Trophoblast cell (in vitro differentiated cells and primary cell): ENCODE data around the gene C9orf153.
"Not testable (repeated sequence)": the region's sequence is repeated elsewhere in the genome, so short reads cannot be mapped to it uniquely, and the experiment has no call there.

Experiments
- DNase-seq, 2 donors: peaks; one replicate each; pipeline ENCODE4 v3.0.0-alpha.2; 2016
- H2AFZ ChIP-seq: 2 replicates; pipeline ENCODE4 v1.6.1; 2013; ENCODE audit warnings: low read length, moderate library complexity, mild to moderate bottlenecking; ENCODE audit not compliant: insufficient read depth, poor library complexity
- H2AK5ac ChIP-seq: 2 replicates; pipeline ENCODE4 v1.6.1; 2013; ENCODE audit warnings: mild to moderate bottlenecking, low read length
- H2BK120ac ChIP-seq: 2 replicates; pipeline ENCODE4 v1.6.1; 2013; ENCODE audit warnings: low read length, mild to moderate bottlenecking, moderate library complexity; ENCODE audit not compliant: insufficient read depth, poor library complexity
- H2BK12ac ChIP-seq: 2 replicates; pipeline ENCODE4 v1.6.1; 2013; ENCODE audit warnings: mild to moderate bottlenecking, low read length, moderate library complexity
- H2BK5ac ChIP-seq: 2 replicates; pipeline ENCODE4 v1.6.1; 2013; ENCODE audit warnings: low read length, low read depth, moderate library complexity, mild to moderate bottlenecking; ENCODE audit not compliant: poor library complexity
- H3K14ac ChIP-seq: 2 replicates; pipeline ENCODE4 v1.6.1; 2013; ENCODE audit warnings: mild to moderate bottlenecking, low read length
- H3K18ac ChIP-seq: 2 replicates; pipeline ENCODE4 v1.6.1; 2013; ENCODE audit warnings: mild to moderate bottlenecking, low read length
- H3K23ac ChIP-seq: 2 replicates; pipeline ENCODE4 v1.6.1; 2013; ENCODE audit warnings: low read length
- H3K27ac ChIP-seq: 2 replicates; pipeline ENCODE4 v1.5.1; 2013; ENCODE audit warnings: low read depth, mild to moderate bottlenecking, inconsistent platforms, low read length, moderate library complexity
- H3K27me3 ChIP-seq: 2 replicates; pipeline ENCODE4 v1.6.1; 2013; ENCODE audit warnings: inconsistent platforms, mild to moderate bottlenecking, low read length, moderate library complexity; ENCODE audit not compliant: insufficient read depth
- H3K36me3 ChIP-seq, 2 experiments: 1 replicate in 1 of 2; 2 replicates in 1 of 2; pipeline ENCODE4 v1.6.1; 2013; ENCODE audit warnings: low read length in 2 of 2, mild to moderate bottlenecking in 2 of 2, moderate library complexity in 1 of 2; ENCODE audit not compliant: insufficient read depth in 2 of 2, control insufficient read depth in 1 of 2
- H3K4ac ChIP-seq: 2 replicates; pipeline ENCODE4 v1.6.1; 2013; ENCODE audit warnings: low read depth, mild to moderate bottlenecking, low read length, moderate library complexity
- H3K4me1 ChIP-seq, 2 experiments: 1 replicate in 1 of 2; 2 replicates in 1 of 2; pipeline ENCODE4 v1.6.1; 2013; ENCODE audit warnings: low read length in 2 of 2, mild to moderate bottlenecking in 2 of 2, moderate library complexity in 1 of 2; ENCODE audit not compliant: insufficient read depth in 2 of 2, control insufficient read depth in 1 of 2
- H3K4me2 ChIP-seq: 2 replicates; pipeline ENCODE4 v1.6.1; 2013; ENCODE audit warnings: inconsistent platforms, mild to moderate bottlenecking, low read length, moderate library complexity
- H3K4me3 ChIP-seq: 2 replicates; pipeline ENCODE4 v1.5.1; 2013; ENCODE audit warnings: mild to moderate bottlenecking, low read depth, low read length, inconsistent platforms
- H3K79me1 ChIP-seq: one replicate; pipeline ENCODE4 v1.6.1; 2013; ENCODE audit warnings: low read length
- H3K79me2 ChIP-seq: 2 replicates; pipeline ENCODE4 v1.6.1; 2013; ENCODE audit warnings: low read length, mild to moderate bottlenecking; ENCODE audit not compliant: control insufficient read depth, insufficient read depth, poor library complexity
- H3K9ac ChIP-seq: 2 replicates; pipeline ENCODE4 v1.6.1; 2013; ENCODE audit warnings: mild to moderate bottlenecking, low read length
- H3K9me3 ChIP-seq: 2 replicates; pipeline ENCODE4 v1.6.1; 2013; ENCODE audit warnings: low read depth, mild to moderate bottlenecking, control low read depth, inconsistent platforms, low read length; ENCODE audit not compliant: insufficient read depth
- H4K12ac ChIP-seq: 2 replicates; pipeline ENCODE4 v1.6.1; 2013; ENCODE audit warnings: low read depth, mild to moderate bottlenecking, low read length, moderate library complexity
- H4K8ac ChIP-seq: 2 replicates; pipeline ENCODE4 v1.6.1; 2013; ENCODE audit warnings: low read depth, mild to moderate bottlenecking, low read length, moderate library complexity
- H4K91ac ChIP-seq: one replicate; pipeline ENCODE4 v1.6.1; 2013; ENCODE audit warnings: low read depth, mild to moderate bottlenecking, low read length, moderate library complexity
- WGBS: extraction: QIAGEN DNeasy Blood & Tissue Kit; methylation state at CpG from one replicate; pipeline ENCODE4 v1.1.7; 2013; ENCODE audit warnings: missing lambda C conversion rate; ENCODE audit not compliant: insufficient read length, insufficient coverage; ENCODE audit errors: extremely low coverage; 5-methylcytosine and 5-hydroxymethylcytosine counted together

The C9orf153 gene

DNA sequence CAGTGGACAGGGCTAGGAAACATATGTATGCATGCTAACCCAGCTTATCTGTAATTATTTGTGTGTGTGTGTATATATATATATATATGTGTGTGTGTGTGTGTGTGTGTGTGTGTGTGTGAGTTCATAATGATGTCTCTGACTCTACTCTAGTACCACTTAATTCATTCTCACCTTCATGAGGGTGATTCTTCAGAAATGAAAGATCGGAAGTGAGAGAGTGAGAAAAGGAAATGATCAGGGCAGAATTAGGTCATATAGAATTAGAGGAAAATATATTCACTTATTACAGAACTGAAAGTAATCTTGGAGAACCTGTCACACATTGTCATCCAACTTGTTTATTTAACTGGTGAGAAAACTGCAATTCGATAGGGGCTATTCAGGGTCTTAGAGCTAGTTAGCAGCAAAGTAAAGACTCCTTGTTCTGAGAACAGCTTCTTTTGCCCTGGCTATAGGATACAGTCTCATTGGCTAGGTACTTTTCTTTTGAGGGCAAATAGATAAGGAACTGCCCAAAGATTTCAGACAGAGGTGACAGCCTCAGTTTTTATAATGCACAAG lies 58.8 kb downstream of the C9orf153 start:
- H3K4me1 ChIP-seq: peaks cover 0 to 2% of the 10 kb centered on the region in 2 experiments
- no peak overlapping the region for H3K4me2 ChIP-seq
- WGBS: no CpG with 5 or more reads among the region's 2 CpGs
- H3K27ac ChIP-seq: no peak overlapping the region
- no peaks in the 10 kb centered on the region for H3K9me3 ChIP-seq
- no peak overlapping the region for H2BK120ac ChIP-seq
- no peak overlapping the region for H3K4ac ChIP-seq
- no peak overlapping the region for H3K23ac ChIP-seq
- no peaks in the 10 kb centered on the region for H3K79me1 ChIP-seq
- no peak overlapping the region for H4K91ac ChIP-seq
- DNase-seq: no peak
- H3K9ac ChIP-seq: no peak overlapping the region
- no peaks in the 10 kb centered on the region for H3K36me3 ChIP-seq
- no peaks in the 10 kb centered on the region for H3K79me2 ChIP-seq
- H4K8ac ChIP-seq: no peak overlapping the region
- H4K12ac ChIP-seq: no peak overlapping the region
- H2BK5ac ChIP-seq: no peak overlapping the region
- H2AFZ ChIP-seq: no peak overlapping the region
- no peak overlapping the region for H3K4me3 ChIP-seq
- no peak overlapping the region for H3K14ac ChIP-seq
- no peak overlapping the region for H3K18ac ChIP-seq
- H2AK5ac ChIP-seq: no peak overlapping the region
- H3K27me3 ChIP-seq: no peaks in the 10 kb centered on the region
- H2BK12ac ChIP-seq: no peak overlapping the region

DNA sequence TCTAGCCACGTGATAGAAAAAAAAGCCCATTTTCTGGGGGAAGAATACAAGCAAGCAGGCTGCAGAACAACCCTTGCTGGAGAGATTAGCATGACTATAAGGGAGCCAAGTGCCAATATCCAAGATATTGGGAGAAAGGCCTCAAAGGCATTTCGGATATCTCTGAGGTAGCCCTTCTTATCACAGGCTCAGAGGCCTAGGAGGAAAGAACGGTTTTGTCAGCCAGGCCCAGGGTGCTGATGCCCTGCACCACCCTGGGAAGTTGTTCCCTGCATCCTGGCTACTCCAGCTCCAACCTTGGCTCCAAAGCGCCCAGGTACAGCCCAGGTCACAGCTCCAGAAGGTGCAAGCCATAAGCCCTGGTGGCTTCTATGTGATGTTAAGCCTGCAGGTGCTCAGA lies 66.4 kb downstream of the C9orf153 start:
- H3K79me2 ChIP-seq: no peaks in the 10 kb centered on the region
- no peak overlapping the region for H3K4ac ChIP-seq
- no peaks in the 10 kb centered on the region for H3K79me1 ChIP-seq
- H3K4me1 ChIP-seq: no peaks in the 10 kb centered on the region
- H2BK5ac ChIP-seq: no peak overlapping the region
- H4K91ac ChIP-seq: no peak overlapping the region
- DNase-seq: no peak
- no peak overlapping the region for H4K8ac ChIP-seq
- no peak overlapping the region for H2AFZ ChIP-seq
- no peak overlapping the region for H3K14ac ChIP-seq
- H3K18ac ChIP-seq: no peak overlapping the region
- no peak overlapping the region for H3K4me3 ChIP-seq
- no CpG with 5 or more reads among the region's 4 CpGs for WGBS
- no peaks in the 10 kb centered on the region for H3K36me3 ChIP-seq
- H3K9me3 ChIP-seq: peaks cover 4% of the 10 kb centered on the region
- no peak overlapping the region for H2AK5ac ChIP-seq
- no peak overlapping the region for H4K12ac ChIP-seq
- H3K23ac ChIP-seq: no peak overlapping the region
- H3K4me2 ChIP-seq: no peak overlapping the region
- no peak overlapping the region for H2BK12ac ChIP-seq
- H3K27ac ChIP-seq: no peak overlapping the region
- no peak overlapping the region for H3K9ac ChIP-seq
- H2BK120ac ChIP-seq: no peak overlapping the region
- no peaks in the 10 kb centered on the region for H3K27me3 ChIP-seq

GRCh38 chr9:86190700-86191099 lies 68.8 kb downstream of the C9orf153 start:
- not testable (repeated sequence) for H3K4ac ChIP-seq, H3K18ac ChIP-seq, H3K9ac ChIP-seq, H3K4me3 ChIP-seq, DNase-seq, H3K14ac ChIP-seq, H4K91ac ChIP-seq, H3K23ac ChIP-seq, H3K4me1 ChIP-seq, H2AK5ac ChIP-seq, H3K79me1 ChIP-seq, H4K12ac ChIP-seq, H2AFZ ChIP-seq, H3K9me3 ChIP-seq, H3K27ac ChIP-seq, H3K27me3 ChIP-seq, H3K4me2 ChIP-seq, H2BK5ac ChIP-seq, H3K36me3 ChIP-seq, H2BK120ac ChIP-seq, H3K79me2 ChIP-seq, H4K8ac ChIP-seq, H2BK12ac ChIP-seq
- WGBS: no CpG with 5 or more reads among the region's 1 CpG

DNA sequence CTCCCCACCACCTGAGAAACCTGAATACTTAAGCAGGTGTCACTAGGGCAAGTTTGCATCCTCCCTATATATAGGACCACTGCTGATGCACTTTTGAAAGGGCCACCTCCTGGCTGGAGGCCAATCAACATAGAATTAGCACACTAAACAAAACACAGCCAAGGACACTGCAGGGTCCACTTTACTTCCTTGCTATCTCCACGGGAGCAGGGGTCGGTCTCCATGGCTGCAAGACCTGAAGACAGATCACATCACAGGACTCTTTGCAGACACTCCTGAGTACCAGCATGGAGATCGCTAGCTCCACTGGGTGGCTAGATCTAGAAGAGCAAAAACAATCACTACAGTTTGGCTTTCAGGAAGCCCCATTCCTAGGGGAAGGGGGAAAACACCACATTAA lies 72.3 kb downstream of the C9orf153 start:
- no peak overlapping the region for H4K91ac ChIP-seq
- no peaks in the 10 kb centered on the region for H3K27me3 ChIP-seq
- no peaks in the 10 kb centered on the region for H3K9me3 ChIP-seq
- H2AK5ac ChIP-seq: no peak overlapping the region
- H4K8ac ChIP-seq: no peak overlapping the region
- WGBS: no CpG with 5 or more reads among the region's 3 CpGs
- H3K9ac ChIP-seq: no peak overlapping the region
- H2BK5ac ChIP-seq: no peak overlapping the region
- no peak overlapping the region for H3K14ac ChIP-seq
- H3K18ac ChIP-seq: no peak overlapping the region
- H3K4me3 ChIP-seq: no peak overlapping the region
- H4K12ac ChIP-seq: no peak overlapping the region
- H3K23ac ChIP-seq: no peak overlapping the region
- no peaks in the 10 kb centered on the region for H3K36me3 ChIP-seq
- H2AFZ ChIP-seq: no peak overlapping the region
- H3K4ac ChIP-seq: no peak overlapping the region
- H3K4me1 ChIP-seq: no peaks in the 10 kb centered on the region
- H2BK120ac ChIP-seq: no peak overlapping the region
- H3K4me2 ChIP-seq: no peak overlapping the region
- no peak overlapping the region for H2BK12ac ChIP-seq
- H3K27ac ChIP-seq: no peak overlapping the region
- no peak for DNase-seq
- no peaks in the 10 kb centered on the region for H3K79me1 ChIP-seq
- no peaks in the 10 kb centered on the region for H3K79me2 ChIP-seq
